Parathyroid adenoma (tissue), 2 donors: ENCODE results near the gene CHTF18.

Experiments
- H2AFZ ChIP-seq: fragments of 300-600 bp; sonication (generic); one replicate; pipeline ENCODE4 v1.7.0; 2017; ENCODE audit warnings: antibody characterized with exemption, mild to moderate bottlenecking
- H3K27ac ChIP-seq: fragments of 300-600 bp; sonication (generic); one replicate; pipeline ENCODE4 v1.7.0; 2017
- H3K27me3 ChIP-seq: fragments of 300-600 bp; sonication (generic); one replicate; pipeline ENCODE4 v1.7.0; 2017; ENCODE audit warnings: low read length; ENCODE audit not compliant: control insufficient read depth, insufficient read depth
- H3K36me3 ChIP-seq: fragments of 300-600 bp; sonication (generic); one replicate; pipeline ENCODE4 v1.7.0; 2017; ENCODE audit warnings: low read length; ENCODE audit not compliant: control insufficient read depth, insufficient read depth
- H3K4me1 ChIP-seq: fragments of 300-600 bp; sonication (generic); one replicate; pipeline ENCODE4 v1.7.0; 2017; ENCODE audit warnings: control low read depth
- H3K4me2 ChIP-seq: fragments of 300-600 bp; sonication (generic); one replicate; pipeline ENCODE4 v1.7.0; 2017; ENCODE audit warnings: low read length
- H3K4me3 ChIP-seq: fragments of 300-600 bp; sonication (generic); one replicate; pipeline ENCODE4 v1.7.0; 2017; ENCODE audit warnings: low read depth, low read length
- H3K79me2 ChIP-seq: fragments of 300-600 bp; sonication (generic); one replicate; pipeline ENCODE4 v1.7.0; 2017; ENCODE audit warnings: control low read depth
- H3K9ac ChIP-seq: fragments of 300-600 bp; sonication (generic); one replicate; pipeline ENCODE4 v1.7.0; 2017; ENCODE audit warnings: mild to moderate bottlenecking
- H3K9me3 ChIP-seq: fragments of 300-600 bp; sonication (generic); one replicate; pipeline ENCODE4 v1.7.0; 2017; ENCODE audit warnings: low read length; ENCODE audit not compliant: control insufficient read depth
- CTCF ChIP-seq: fragments of 300-600 bp; sonication (generic); IDR thresholded peaks from one replicate; pipeline ENCODE4 v1.7.0; 2017; ENCODE audit warnings: antibody characterized with exemption, mild to moderate bottlenecking
- donor health status: primary hyperparathyroidism.

Gene CHTF18

GRCh38 chr16:802914-803753 lies 14.7 kb downstream of the CHTF18 start:
- Histone ChIP-seq H3K79me2 (no peaks in the 10 kb centered on the region), H3K9ac (no peak overlapping the region), H3K9me3 (no peaks in the 10 kb centered on the region), H3K4me3 (no peak overlapping the region), H3K4me2 (no peak overlapping the region), H3K36me3 (no peaks in the 10 kb centered on the region), H3K27ac (no peak overlapping the region), H2AFZ (no peak overlapping the region), H3K4me1 (peaks cover 2% of the 10 kb centered on the region), H3K27me3 (no peaks in the 10 kb centered on the region)
- TF ChIP-seq CTCF: no peak

- peaks cover 2% of the 10 kb centered on the region for H3K4me1 ChIP-seq
- no peaks in the 10 kb centered on the region for H3K27me3 ChIP-seq
- no peak overlapping the region for H3K27ac ChIP-seq
- no peaks in the 10 kb centered on the region for H3K79me2 ChIP-seq
- no peak overlapping the region for H3K4me3 ChIP-seq
- H3K36me3 ChIP-seq: no peaks in the 10 kb centered on the region
- H3K9ac ChIP-seq: no peak overlapping the region
- no peak for TF ChIP-seq CTCF
- no peak overlapping the region for H3K4me2 ChIP-seq
- H3K9me3 ChIP-seq: no peaks in the 10 kb centered on the region
- H2AFZ ChIP-seq: no peak overlapping the region
Measured at GRCh38 chr16:803754-804080, 15.3 kb downstream of the CHTF18 start.

- TF ChIP-seq CTCF: no peak
- no peaks in the 10 kb centered on the region for H3K27me3 ChIP-seq
- no peak overlapping the region for H3K4me3 ChIP-seq
- no peak overlapping the region for H3K9ac ChIP-seq
- no peaks in the 10 kb centered on the region for H3K79me2 ChIP-seq
- H3K4me2 ChIP-seq: no peak overlapping the region
- no peaks in the 10 kb centered on the region for H3K9me3 ChIP-seq
- H3K27ac ChIP-seq: no peak overlapping the region
- H3K4me1 ChIP-seq: peaks cover 2% of the 10 kb centered on the region
- H3K36me3 ChIP-seq: no peaks in the 10 kb centered on the region
- H2AFZ ChIP-seq: no peak overlapping the region
Measured at GRCh38 chr16:804193-805048, 16.0 kb downstream of the CHTF18 start.

- no peak for TF ChIP-seq CTCF
- no peak overlapping the region for H3K4me2 ChIP-seq
- H3K9ac ChIP-seq: no peak overlapping the region
- no peak overlapping the region for H3K27ac ChIP-seq
- H2AFZ ChIP-seq: no peak overlapping the region
- H3K4me1 ChIP-seq: peaks cover 2% of the 10 kb centered on the region
- H3K79me2 ChIP-seq: no peaks in the 10 kb centered on the region
- no peaks in the 10 kb centered on the region for H3K36me3 ChIP-seq
- H3K4me3 ChIP-seq: no peak overlapping the region
- no peaks in the 10 kb centered on the region for H3K27me3 ChIP-seq
- no peaks in the 10 kb centered on the region for H3K9me3 ChIP-seq
Measured at GRCh38 chr16:805474-805873, 17.1 kb downstream of the CHTF18 start.
